Breast epithelium (tissue), 4 donors: ENCODE measurements around the gene CACNA2D3. TPM values are rescaled to one million over a fixed set of nuclear protein-coding genes. Genes with fewer than 3 reads are reported as not detected.
A peak's percentile ranks its signal among the peaks of the same experiment; 100 is the strongest.

ENCODE experiments used
- DNase-seq, 2 donors: peaks; one replicate each; pipeline ENCODE4 v3.0.0-alpha.2; 2019; ENCODE audit warnings: low spot score in 2 of 2
- H3K27ac ChIP-seq, 2 donors: fragments of 200-600 bp; sonication (generic) in 1 of 2; one replicate each; pipeline ENCODE4 v1.5.1; 2016 to 2019; ENCODE audit warnings: mild to moderate bottlenecking in 1 of 2
- H3K27me3 ChIP-seq, 2 donors: fragments of 200-600 bp; sonication (generic) in 1 of 2; one replicate each; pipeline versions ENCODE4 v1.5.1 to v1.6.0; 2017 to 2019; ENCODE audit warnings: control low read depth in 1 of 2, mild to moderate bottlenecking in 1 of 2
- H3K36me3 ChIP-seq: fragments of 200-600 bp; one replicate; pipeline ENCODE4 v1.5.1; 2019
- H3K4me1 ChIP-seq, 2 donors: fragments of 200-600 bp; sonication (generic); one replicate each; pipeline ENCODE4 v1.5.1; 2016 to 2019; ENCODE audit warnings: control low read depth in 1 of 2
- H3K4me3 ChIP-seq, 3 donors: fragments of 200-600 bp; sonication (generic); 1 replicate in 2 of 3; 2 replicates in 1 of 3; pipeline ENCODE4 v1.5.1; 2016 to 2019; ENCODE audit warnings: mild to moderate bottlenecking in 3 of 3, moderate library complexity in 2 of 3
- H3K9me3 ChIP-seq, 2 donors: fragments of 200-600 bp; sonication (generic) in 1 of 2; one replicate each; pipeline ENCODE4 v1.5.1; 2016 to 2019; ENCODE audit warnings: control low read depth in 1 of 2
- CTCF ChIP-seq, 3 donors: fragments of 450-650 bp; IDR thresholded peaks; one replicate each; pipeline ENCODE4 v1.5.1; 2016 to 2017; ENCODE audit warnings: antibody characterized with exemption in 3 of 3, mild to moderate bottlenecking in 3 of 3, moderate library complexity in 3 of 3
- POLR2A ChIP-seq: fragments of 450-650 bp; IDR thresholded peaks from one replicate; pipeline ENCODE4 v1.6.1; 2016; ENCODE audit warnings: antibody characterized with exemption, mild to moderate bottlenecking, moderate library complexity
- POLR2AphosphoS5 ChIP-seq, 3 donors: sonication (generic); formaldehyde crosslinking; IDR thresholded peaks; one replicate each; pipeline ENCODE4 v1.6.1; 2017; ENCODE audit warnings: antibody characterized with exemption in 3 of 3
- intact Hi-C: fragments of 100-400 bp; cut with DNase I; formaldehyde crosslinking; loops from one replicate; pipeline ENCODE4 v1.15.1; 2023; ENCODE audit warnings: low total_unique reads
- total RNA-seq, 3 donors: library from RNA; depleted of rRNA; stranded (reverse); fragments of >200 nt; gene quantifications; one replicate each; pipeline ENCODE4 v1.1.0, GENCODE V29; 2016

Gene CACNA2D3
- total RNA-seq, 3 donors from 2014 or later = 0.59 to 3.4 (median 2.3) TPM

DNA sequence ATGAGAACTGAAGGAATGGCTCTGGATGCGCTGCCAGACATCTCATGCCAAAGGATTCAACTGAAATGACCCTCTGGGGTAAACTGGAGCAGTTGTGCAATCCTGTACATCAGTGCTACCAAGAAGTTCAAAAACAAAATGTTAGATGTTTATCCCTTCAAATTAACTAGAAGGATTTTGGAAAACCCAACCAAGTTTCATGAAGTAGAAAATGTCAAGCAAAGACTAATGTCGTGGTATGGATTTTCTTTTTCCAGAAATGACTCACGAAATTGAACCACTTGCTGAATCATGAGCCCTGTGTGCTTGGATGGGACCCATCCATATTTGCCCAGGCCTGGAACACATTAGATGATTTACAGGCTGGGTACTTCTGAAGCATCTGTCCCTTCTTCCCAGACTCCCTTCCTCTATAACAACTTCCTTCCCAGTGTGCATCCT, 703.9 kb downstream of the CACNA2D3 start:
- H3K4me3 ChIP-seq = no peak overlapping the region
- no peaks in the 10 kb centered on the region for H3K4me1 ChIP-seq
- H3K27me3 ChIP-seq = no peaks in the 10 kb centered on the region
- no peak overlapping the region for H3K27ac ChIP-seq
- intact Hi-C loops = no loop called here
- DNase-seq = no peak
- no peak for TF ChIP-seq CTCF (IDR thresholded peaks at IDR 0.05)
- peak in 1 of 3 donors; percentile 34 for TF ChIP-seq POLR2AphosphoS5 (IDR thresholded peaks at IDR 0.05)
- no peaks in the 10 kb centered on the region for H3K36me3 ChIP-seq
- H3K9me3 ChIP-seq = peaks cover 11% of the 10 kb centered on the region in 2 donors

DNA sequence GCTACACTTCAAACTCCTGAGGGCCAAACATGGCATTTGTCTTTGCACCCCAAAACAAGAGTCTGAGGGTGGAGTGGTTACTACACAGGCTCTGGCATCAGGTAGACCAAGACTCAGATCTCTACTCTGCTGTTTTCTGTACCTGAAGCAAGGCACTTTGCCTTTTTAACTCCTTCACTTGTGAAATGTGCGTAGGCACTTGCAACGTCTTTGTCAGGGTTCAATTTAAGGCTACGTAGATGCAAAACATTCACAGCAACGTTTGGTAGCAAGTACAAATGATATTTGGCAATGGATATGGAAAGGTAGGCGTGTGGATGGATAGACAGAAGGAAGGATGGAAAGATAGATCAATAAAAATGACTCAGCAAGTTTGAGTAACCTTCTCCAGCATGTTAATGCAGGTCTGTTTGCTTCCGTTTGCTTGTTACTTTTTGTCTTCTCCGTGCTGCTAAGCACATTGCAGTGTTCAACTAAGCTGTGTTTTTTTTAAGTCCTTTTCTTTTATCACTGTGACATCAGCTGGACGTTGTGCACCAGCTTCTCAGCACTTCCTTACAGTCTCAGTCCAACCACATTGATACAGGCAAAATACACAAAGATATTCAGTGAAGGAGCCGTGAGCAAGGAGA, 704.8 kb downstream of the CACNA2D3 start:
- Histone ChIP-seq H3K4me1 (no peaks in the 10 kb centered on the region), H3K4me3 (no peak overlapping the region), H3K27ac (no peak overlapping the region), H3K27me3 (no peaks in the 10 kb centered on the region), H3K9me3 (peaks cover 11 to 12% of the 10 kb centered on the region in 2 donors), H3K36me3 (no peaks in the 10 kb centered on the region)
- TF ChIP-seq POLR2A (no peak), CTCF (IDR thresholded peaks at IDR 0.05) (no peak), POLR2AphosphoS5 (IDR thresholded peaks at IDR 0.05) (no peak)
- no peak for DNase-seq
- intact Hi-C loops = no loop called here

- H3K36me3 ChIP-seq = no peaks in the 10 kb centered on the region
- no peak for TF ChIP-seq POLR2A
- TF ChIP-seq CTCF (IDR thresholded peaks at IDR 0.05) = no peak
- no peak for TF ChIP-seq POLR2AphosphoS5 (IDR thresholded peaks at IDR 0.05)
- H3K4me1 ChIP-seq = no peaks in the 10 kb centered on the region
- H3K4me3 ChIP-seq = no peak overlapping the region
- DNase-seq = no peak
- intact Hi-C loops = no loop called here
- H3K27me3 ChIP-seq = no peaks in the 10 kb centered on the region
- H3K9me3 ChIP-seq = peaks cover 11 to 12% of the 10 kb centered on the region in 2 donors
- H3K27ac ChIP-seq = no peak overlapping the region
Observed at GRCh38 chr3:54827776-54828175, 705.4 kb downstream of the CACNA2D3 start.

DNA sequence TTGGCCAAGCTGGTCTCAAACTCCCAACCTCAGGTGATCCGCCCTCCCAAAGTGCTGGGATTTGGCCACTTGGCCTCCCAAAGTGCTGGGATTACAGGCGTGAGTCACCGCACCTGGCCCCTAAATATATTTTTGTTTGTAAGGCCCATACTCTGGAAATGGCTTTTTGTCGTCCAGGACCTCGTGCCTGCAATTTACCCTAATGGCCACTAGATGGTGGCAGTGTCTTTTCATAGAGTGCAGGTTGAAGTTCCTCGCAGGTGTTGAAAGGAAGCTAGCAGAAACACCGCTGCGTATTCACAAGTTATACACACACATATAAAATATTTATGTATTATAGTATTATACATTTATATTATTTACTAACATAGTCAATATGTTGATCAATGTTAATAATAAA, 708.3 kb downstream of the CACNA2D3 start:
- DNase-seq = no peak
- no peaks in the 10 kb centered on the region for H3K4me1 ChIP-seq
- intact Hi-C loops = no loop called here

More for the DNA sequence above, 708.3 kb downstream of the CACNA2D3 start:
- no peaks in the 10 kb centered on the region for H3K36me3 ChIP-seq
- no peak overlapping the region for H3K4me3 ChIP-seq
- TF ChIP-seq CTCF (IDR thresholded peaks at IDR 0.05) = peak in 1 of 3 donors; percentile 17
- TF ChIP-seq POLR2AphosphoS5 (IDR thresholded peaks at IDR 0.05) = no peak
- no peak for TF ChIP-seq POLR2A
- H3K27me3 ChIP-seq = no peaks in the 10 kb centered on the region
- no peak overlapping the region for H3K27ac ChIP-seq
- peaks cover 11 to 12% of the 10 kb centered on the region in 2 donors for H3K9me3 ChIP-seq
